CD4-positive, CD25-positive, alpha-beta regulatory T cell (primary cell): ENCODE data around the gene IL10RA. TPM values are rescaled to one million over a fixed set of nuclear protein-coding genes. Genes with fewer than 3 reads are reported as not detected.
A peak's percentile ranks its signal among the peaks of the same experiment; 100 is the strongest.
"Not testable (repeated sequence)": the region's sequence is repeated elsewhere in the genome, so short reads cannot be mapped to it uniquely, and the experiment has no call there.

Experiments
- ATAC-seq, 2 donors: fragments of 150-1000 bp; cut with Tn5 transposase; one replicate each; pipeline ENCODE4 v1.10.0; 2021; ENCODE audit warnings: low read depth in 2 of 2, moderate number of reproducible peaks in 2 of 2, moderate library complexity in 1 of 2
- DNase-seq, 3 donors: peaks; one replicate each; pipeline versions ENCODE4 v3.0.0 to v3.0.0-alpha.2; 2012 to 2022; ENCODE audit warnings: mixed read lengths in 1 of 3
- H3K27ac ChIP-seq: one replicate; pipeline ENCODE4 v1.7.0; 2013; ENCODE audit warnings: mild to moderate bottlenecking, low read length; ENCODE audit not compliant: insufficient read depth, poor library complexity, severe bottlenecking
- H3K27me3 ChIP-seq: one replicate; pipeline ENCODE4 v1.7.0; 2013; ENCODE audit warnings: low read length; ENCODE audit not compliant: control insufficient read depth, insufficient read depth
- H3K36me3 ChIP-seq: one replicate; pipeline ENCODE4 v1.7.0; 2013; ENCODE audit warnings: mild to moderate bottlenecking, low read length, moderate library complexity; ENCODE audit not compliant: control insufficient read depth, insufficient read depth
- H3K4me1 ChIP-seq: 2 replicates; pipeline ENCODE4 v1.7.0; 2013; ENCODE audit warnings: mild to moderate bottlenecking, low read length; ENCODE audit not compliant: insufficient read depth, control insufficient read depth, poor library complexity, severe bottlenecking
- H3K4me3 ChIP-seq: one replicate; pipeline ENCODE4 v1.7.0; 2013; ENCODE audit warnings: low read depth, mild to moderate bottlenecking, low read length, moderate library complexity
- H3K9me3 ChIP-seq, 2 experiments: 1 replicate in 1 of 2; 2 replicates in 1 of 2; pipeline ENCODE4 v1.7.0; 2013; ENCODE audit warnings: low read length in 2 of 2, mild to moderate bottlenecking in 1 of 2, moderate library complexity in 1 of 2; ENCODE audit not compliant: control insufficient read depth in 2 of 2
- H3K27ac Mint-ChIP-seq, 3 donors: one replicate each; pipeline ENCODE4 v1.8.0; 2020 to 2022; ENCODE audit warnings: mild to moderate bottlenecking in 3 of 3, mixed read lengths in 3 of 3, moderate library complexity in 2 of 3
- H3K27me3 Mint-ChIP-seq: one replicate; pipeline ENCODE4 v1.8.0; 2022; ENCODE audit warnings: mild to moderate bottlenecking, mixed read lengths
- H3K36me3 Mint-ChIP-seq: one replicate; pipeline ENCODE4 v1.8.0; 2020; ENCODE audit warnings: mixed read lengths
- H3K4me1 Mint-ChIP-seq, 4 donors: one replicate each; pipeline ENCODE4 v1.8.0; 2020 to 2022; ENCODE audit warnings: mixed read lengths in 4 of 4, mild to moderate bottlenecking in 1 of 4
- H3K4me3 Mint-ChIP-seq, 4 donors: one replicate each; pipeline ENCODE4 v1.8.0; 2020 to 2022; ENCODE audit warnings: mild to moderate bottlenecking in 4 of 4, mixed read lengths in 4 of 4, moderate library complexity in 3 of 4
- H3K9me3 Mint-ChIP-seq, 7 donors: one replicate each; pipeline ENCODE4 v1.8.0; 2020 to 2022; ENCODE audit warnings: mixed read lengths in 7 of 7, mild to moderate bottlenecking in 3 of 7, moderate library complexity in 2 of 7
- polyA plus RNA-seq, 4 donors: library from polyadenylated mRNA; unstranded; fragments of 300-500 nt; fragmentation: Illumina TruSeq; gene quantifications; one replicate each; pipeline ENCODE4 v1.2.3, GENCODE V29; 2021
- total RNA-seq: library from RNA; stranded (reverse); gene quantifications from one replicate; pipeline ENCODE4 v1.2.3, GENCODE V29; 2022

The IL10RA gene
- total and polyA plus RNA-seq, 5 donors from 2014 or later: 572 to 666 (median 654) TPM

DNA sequence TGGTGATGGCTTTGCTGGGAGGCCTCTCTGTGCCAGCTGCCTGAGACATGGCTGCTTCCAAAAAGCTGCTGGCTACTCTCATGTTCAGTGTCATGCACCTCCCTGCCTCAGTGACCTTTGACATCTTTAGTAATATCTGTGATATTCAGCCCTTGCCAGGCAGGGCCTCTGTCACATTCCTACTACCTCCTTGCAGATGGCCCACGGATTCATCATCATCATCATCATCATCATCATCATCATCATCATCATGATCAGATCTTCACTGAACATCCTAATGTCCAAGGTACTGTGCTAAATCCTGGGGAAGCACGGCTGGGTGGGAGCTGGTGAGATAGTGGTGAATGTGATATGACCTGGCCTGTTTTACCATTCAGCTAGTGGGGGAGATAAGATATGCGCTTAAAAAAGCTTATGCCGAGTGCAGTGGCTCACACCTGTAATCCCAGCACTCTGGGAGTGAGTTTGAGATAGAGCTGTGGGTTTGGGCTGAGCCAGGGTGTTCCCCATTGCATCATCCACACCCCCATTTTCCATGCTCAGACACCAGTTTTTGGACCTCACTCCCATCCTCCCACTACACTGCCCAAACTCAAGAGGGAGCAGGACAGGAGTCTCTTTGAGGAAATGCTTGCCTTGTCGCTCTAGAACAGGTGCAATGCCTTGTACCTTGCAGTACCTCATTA, 39.9 kb upstream of the IL10RA start:
- Histone ChIP-seq H3K4me3 (no peak overlapping the region), H3K36me3 (no peaks in the 10 kb centered on the region), H3K4me1 (peaks cover 58% of the 10 kb centered on the region), H3K27me3 (no peaks in the 10 kb centered on the region), H3K9me3 (no peaks in the 10 kb centered on the region), H3K27ac (no peak overlapping the region)
- no peak for ATAC-seq
- Mint-ChIP-seq H3K4me1 (peaks cover 40 to 73% (median 55%) of the 10 kb centered on the region in 4 donors), H3K27ac (peak overlapping the region in 2 of 3 donors; percentile 33 to 92), H3K9me3 (no peaks in the 10 kb centered on the region), H3K4me3 (no peak overlapping the region), H3K27me3 (peaks cover 10% of the 10 kb centered on the region), H3K36me3 (peaks cover 11% of the 10 kb centered on the region)
- no peak for DNase-seq

DNA sequence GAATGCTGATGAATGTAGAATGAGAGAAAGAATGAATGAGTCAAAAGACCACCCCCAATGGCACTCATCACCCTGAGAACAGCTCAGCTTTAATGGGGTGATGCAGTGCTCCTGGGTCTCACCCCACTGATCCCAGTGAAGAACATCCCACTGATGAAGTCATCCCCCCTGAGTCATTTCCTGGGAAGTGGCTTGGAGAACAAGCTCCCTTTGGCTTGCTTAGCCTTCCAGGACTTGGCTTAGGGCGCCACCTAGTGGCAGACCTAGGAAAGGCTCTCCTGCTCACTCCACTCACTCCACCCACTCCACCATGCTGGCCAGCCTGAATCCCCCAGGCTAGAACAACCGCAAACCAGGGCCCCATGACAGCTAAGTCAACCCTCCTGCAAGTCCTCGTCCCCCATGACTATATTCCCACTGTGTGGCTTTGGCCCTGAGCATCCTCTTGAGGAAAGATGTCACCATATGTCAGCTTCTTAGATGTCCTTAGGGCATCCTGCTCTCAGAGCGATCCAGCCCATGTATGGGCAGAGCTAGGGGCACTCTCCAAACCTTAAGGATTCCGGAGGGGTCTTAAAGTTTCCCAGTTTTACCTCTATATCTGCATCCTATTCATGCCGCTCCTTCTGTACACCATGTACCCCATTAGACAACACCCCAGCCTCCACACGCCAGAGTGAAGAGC, 39.2 kb upstream of the IL10RA start:
- Histone ChIP-seq H3K27ac (peak overlapping the region; percentile 20), H3K36me3 (no peaks in the 10 kb centered on the region), H3K4me1 (peaks cover 65% of the 10 kb centered on the region), H3K27me3 (no peaks in the 10 kb centered on the region), H3K9me3 (no peaks in the 10 kb centered on the region), H3K4me3 (peak overlapping the region; percentile 0)
- peak in 1 of 2 donors; percentile 27 for ATAC-seq
- Mint-ChIP-seq H3K4me3 (peak overlapping the region; percentile 15 to 75 (median 69)), H3K27ac (peak overlapping the region; percentile 33 to 92 (median 88)), H3K27me3 (peaks cover 10% of the 10 kb centered on the region), H3K9me3 (no peaks in the 10 kb centered on the region), H3K4me1 (peaks cover 45 to 80% (median 61%) of the 10 kb centered on the region in 4 donors), H3K36me3 (peaks cover 11% of the 10 kb centered on the region)
- DNase-seq: peak; percentile 71 to 80 (median 74)

- not testable (repeated sequence) for H3K36me3 Mint-ChIP-seq, H3K27me3 ChIP-seq, H3K27me3 Mint-ChIP-seq, ATAC-seq, H3K9me3 ChIP-seq, H3K36me3 ChIP-seq, DNase-seq, H3K9me3 Mint-ChIP-seq
- H3K4me3 ChIP-seq: peak overlapping the region; percentile 0
- peak overlapping the region; percentile 20 for H3K27ac ChIP-seq
- Mint-ChIP-seq H3K27ac (peak overlapping the region; percentile 87 to 92 (median 88)), H3K4me3 (peak overlapping the region; percentile 12 to 67 (median 52)), H3K4me1 (peaks cover 39 to 87% (median 65%) of the 10 kb centered on the region in 4 donors)
- H3K4me1 ChIP-seq: peaks cover 73% of the 10 kb centered on the region
Observed at GRCh38 chr11:117947751-117948150, 38.4 kb upstream of the IL10RA start.

GRCh38 chr11:117948466-117948865, 37.7 kb upstream of the IL10RA start:
- ATAC-seq, H3K9me3 ChIP-seq, H3K27me3 ChIP-seq, H3K9me3 Mint-ChIP-seq, H3K27ac ChIP-seq, DNase-seq, H3K27me3 Mint-ChIP-seq, H3K36me3 Mint-ChIP-seq, H3K36me3 ChIP-seq, H3K4me3 ChIP-seq: not testable (repeated sequence)
- Mint-ChIP-seq H3K27ac (peak overlapping the region in 2 of 3 donors; percentile 92 to 93), H3K4me1 (peaks cover 46 to 94% (median 71%) of the 10 kb centered on the region in 4 donors), H3K4me3 (peak overlapping the region in 1 of 4 donors; percentile 71)
- H3K4me1 ChIP-seq: peaks cover 79% of the 10 kb centered on the region

GRCh38 chr11:117949062-117949461, 37.1 kb upstream of the IL10RA start:
- H3K4me3 ChIP-seq: peak overlapping the region; percentile 39
- Mint-ChIP-seq H3K27ac (peak overlapping the region; percentile 92 to 96 (median 93)), H3K36me3 (no peaks in the 10 kb centered on the region), H3K27me3 (peaks cover 4% of the 10 kb centered on the region), H3K9me3 (no peaks in the 10 kb centered on the region), H3K4me3 (peak overlapping the region; percentile 64 to 88 (median 79)), H3K4me1 (peaks cover 47 to 97% (median 75%) of the 10 kb centered on the region in 4 donors)
- H3K27ac ChIP-seq: peak overlapping the region; percentile 80
- DNase-seq (no peak), ATAC-seq (no peak)
- H3K4me1 ChIP-seq: peaks cover 85% of the 10 kb centered on the region
- H3K36me3 ChIP-seq: no peaks in the 10 kb centered on the region
- H3K9me3 ChIP-seq: no peaks in the 10 kb centered on the region
- no peaks in the 10 kb centered on the region for H3K27me3 ChIP-seq

- H3K4me1 ChIP-seq: peaks cover 86% of the 10 kb centered on the region
- H3K36me3 ChIP-seq: no peaks in the 10 kb centered on the region
- Mint-ChIP-seq H3K4me1 (peaks cover 36 to 96% (median 69%) of the 10 kb centered on the region in 4 donors), H3K27ac (peak overlapping the region; percentile 92 to 98 (median 93)), H3K36me3 (no peaks in the 10 kb centered on the region), H3K27me3 (peaks cover 4% of the 10 kb centered on the region), H3K4me3 (peak overlapping the region; percentile 84 to 96 (median 88)), H3K9me3 (peaks cover 0 to 1% (median 0%) of the 10 kb centered on the region in 7 donors)
- peak overlapping the region; percentile 80 for H3K27ac ChIP-seq
- H3K4me3 ChIP-seq: peak overlapping the region; percentile 74
- DNase-seq (peak; percentile 46 to 90 (median 81)), ATAC-seq (peak; percentile 48 to 49)
- H3K9me3 ChIP-seq: no peaks in the 10 kb centered on the region
- no peaks in the 10 kb centered on the region for H3K27me3 ChIP-seq
Observed at GRCh38 chr11:117950301-117950700, 35.9 kb upstream of the IL10RA start.

GRCh38 chr11:117950993-117951961, 34.9 kb upstream of the IL10RA start:
- Mint-ChIP-seq H3K36me3 (peaks cover 4% of the 10 kb centered on the region), H3K9me3 (peaks cover 0 to 2% (median 0%) of the 10 kb centered on the region in 7 donors), H3K4me3 (peak overlapping the region; percentile 84 to 96 (median 88)), H3K27ac (peak overlapping the region; percentile 92 to 98 (median 93)), H3K4me1 (peaks cover 40 to 97% (median 69%) of the 10 kb centered on the region in 4 donors), H3K27me3 (peaks cover 4% of the 10 kb centered on the region)
- H3K27me3 ChIP-seq: no peaks in the 10 kb centered on the region
- H3K4me3 ChIP-seq: peak overlapping the region; percentile 74
- peak overlapping the region; percentile 80 for H3K27ac ChIP-seq
- H3K9me3 ChIP-seq: no peaks in the 10 kb centered on the region
- no peaks in the 10 kb centered on the region for H3K36me3 ChIP-seq
- ATAC-seq (peak; percentile 62 to 75), DNase-seq (peak in 2 of 3 donors; percentile 56 to 83)
- H3K4me1 ChIP-seq: peaks cover 85% of the 10 kb centered on the region
